T47D (cell line): ENCODE data around the gene USH1C.

ENCODE experiments used
- DNase-seq, 2 experiments: peaks; one replicate each; pipeline versions ENCODE4 v3.0.0 to v3.0.0-alpha.2; 2011 to 2012; ENCODE audit warnings: low read depth in 1 of 2, low spot score in 1 of 2
- JUND ChIP-seq: IDR thresholded peaks from 2 replicates; pipeline ENCODE4 v1.6.1; 2012; ENCODE audit warnings: low read depth
- in situ Hi-C: cut with HindIII; loops from 2 replicates; pipeline ENCODE4 v1.10.0; 2016; ENCODE audit warnings: low sequenced_read_pairs, low pct_unique_long_range_greater_than_20kb

The USH1C gene

DNA sequence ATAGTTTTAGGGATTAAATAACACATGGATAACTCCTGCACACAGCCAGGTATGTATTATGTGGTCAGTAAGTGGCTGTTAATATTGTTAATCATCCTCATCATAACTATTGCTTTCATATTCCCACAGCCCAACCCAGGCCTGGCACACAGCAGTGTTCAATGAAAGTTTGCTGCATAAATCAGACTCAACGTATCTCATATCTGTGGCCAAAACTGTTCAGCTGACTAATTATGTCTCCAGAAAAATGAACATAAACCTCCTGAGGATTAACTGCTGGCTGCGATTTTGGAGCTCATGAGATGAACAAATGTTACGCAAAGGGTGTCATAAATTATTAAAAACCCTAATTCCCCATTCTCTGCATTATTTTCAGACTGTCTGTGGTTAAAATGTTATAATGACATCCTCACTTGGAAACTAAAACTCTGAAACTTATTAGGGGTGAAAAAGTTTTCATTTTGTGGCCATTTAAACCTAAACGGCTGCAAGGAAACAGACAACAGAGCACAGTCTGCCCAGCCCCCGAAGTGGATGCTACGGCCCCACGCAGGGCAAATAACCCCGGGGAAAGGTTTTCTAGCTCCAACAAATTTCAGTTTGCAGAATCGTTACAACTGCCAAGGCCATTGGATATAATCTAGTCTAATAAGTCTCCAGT is 84.8 kb downstream of the USH1C start:
- in situ Hi-C loops: no loop called here
- no peak for TF ChIP-seq JUND
- DNase-seq: no peak

DNA sequence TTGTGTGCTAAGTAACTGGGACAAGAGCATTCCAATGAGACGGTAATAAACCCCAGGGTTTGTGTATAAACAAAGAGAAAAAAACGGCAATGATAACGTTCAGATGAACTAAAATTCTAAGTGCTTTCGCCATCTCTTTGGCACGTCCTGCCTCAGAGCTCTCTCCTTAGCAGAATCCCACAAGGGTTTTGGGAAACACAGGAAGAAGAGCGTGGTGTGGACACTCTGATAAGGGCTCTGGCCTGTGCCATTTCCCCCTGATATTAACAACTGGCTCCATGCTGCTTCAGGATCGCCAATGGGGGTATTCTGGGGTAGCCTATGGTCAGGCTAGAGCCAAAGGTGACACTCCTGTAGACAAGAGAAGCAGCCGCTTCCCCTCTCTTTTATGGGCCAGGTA is 85.9 kb downstream of the USH1C start:
- DNase-seq: no peak
- in situ Hi-C loops: no loop called here
- TF ChIP-seq JUND: no peak

GRCh38 chr11:17457396-17458173 is 86.6 kb downstream of the USH1C start:
- TF ChIP-seq JUND: no peak
- in situ Hi-C loops: no loop called here
- no peak for DNase-seq

GRCh38 chr11:17452668-17453067 is 91.5 kb downstream of the USH1C start:
- in situ Hi-C loops: no loop called here
- DNase-seq: no peak
- TF ChIP-seq JUND: no peak

GRCh38 chr11:17449158-17449557 is 95.1 kb downstream of the USH1C start:
- in situ Hi-C loops: no loop called here
- TF ChIP-seq JUND: no peak
- DNase-seq: no peak

- TF ChIP-seq JUND: no peak
- in situ Hi-C loops: no loop called here
- no peak for DNase-seq
Measured at GRCh38 chr11:17446482-17446881, 97.7 kb downstream of the USH1C start.

DNA sequence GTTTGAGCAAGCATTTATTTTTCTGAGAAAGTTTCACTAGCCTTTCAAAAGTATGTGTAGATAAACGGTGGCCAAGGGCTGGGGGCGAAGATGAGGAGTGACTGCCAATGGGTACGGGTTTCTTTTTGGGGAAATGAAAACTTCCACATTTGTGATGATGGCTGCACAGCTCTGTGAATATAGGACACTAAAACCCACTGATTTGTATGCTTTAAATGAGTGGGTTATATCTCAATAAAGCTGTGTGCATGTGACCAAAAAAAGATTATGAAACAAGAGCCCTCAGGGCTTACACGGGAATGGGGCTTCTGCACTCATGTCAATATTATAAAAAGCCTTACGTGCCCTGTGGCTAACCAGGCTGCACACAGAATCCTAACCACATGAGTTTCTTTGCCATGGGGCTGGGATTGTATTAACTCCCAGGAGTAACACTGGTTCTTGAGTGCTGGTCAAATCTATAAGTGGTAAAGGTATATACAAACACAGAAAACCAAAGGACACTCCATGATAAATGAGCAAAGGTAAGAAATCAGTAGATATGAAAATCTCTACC is 98.9 kb downstream of the USH1C start:
- TF ChIP-seq JUND: no peak

DNA sequence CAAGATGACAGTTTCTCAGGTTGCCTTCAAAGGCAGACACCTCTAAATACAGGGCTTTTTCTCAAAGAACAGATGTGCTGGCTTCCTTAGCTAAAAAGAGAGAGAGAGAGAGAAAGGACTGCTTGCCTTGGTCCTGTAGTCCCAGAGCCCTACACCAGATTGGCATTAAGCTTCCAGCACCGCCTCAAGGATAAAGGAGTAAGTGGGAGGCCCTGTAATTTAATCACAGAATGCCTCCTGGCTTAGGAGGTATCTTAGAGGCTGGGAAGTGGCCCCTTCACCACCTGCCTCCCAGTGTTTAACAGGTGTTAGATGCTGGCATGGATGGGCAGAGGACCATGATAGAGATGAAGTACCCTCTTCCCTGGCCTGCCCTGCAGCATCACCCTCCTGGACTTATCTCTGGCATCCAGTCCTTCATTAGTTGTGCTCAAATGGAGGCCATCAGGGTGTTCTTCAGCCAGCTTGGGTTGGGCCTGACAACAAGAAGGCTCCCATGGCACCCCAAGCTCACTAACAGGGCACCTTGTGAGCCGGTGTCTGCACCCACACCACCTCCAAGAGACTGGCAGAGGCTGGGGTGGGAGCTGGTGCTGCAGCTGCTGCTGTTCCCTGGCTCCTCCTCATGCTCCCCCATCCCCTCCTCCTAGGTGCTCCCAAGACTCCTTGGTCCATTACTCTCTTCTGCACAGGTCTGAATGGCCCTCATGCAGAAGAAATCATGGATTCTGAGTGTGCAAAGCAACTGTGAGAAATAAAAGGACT is 100.1 kb downstream of the USH1C start:
- no peak for DNase-seq
- in situ Hi-C loops: no loop called here

More for the DNA sequence above, 98.9 kb downstream of the USH1C start:
- DNase-seq: no peak
- in situ Hi-C loops: no loop called here

More for the DNA sequence above, 100.1 kb downstream of the USH1C start:
- no peak for TF ChIP-seq JUND
